Ascending aorta (tissue), 2 donors: ENCODE measurements around the gene CNTNAP2. TPM values are rescaled to one million over a fixed set of nuclear protein-coding genes. Genes with fewer than 3 reads are reported as not detected.
"Not testable (repeated sequence)": the region's sequence is repeated elsewhere in the genome, so short reads cannot be mapped to it uniquely, and the experiment has no call there.

Source experiments
- DNase-seq, 2 donors: peaks; one replicate each; pipeline ENCODE4 v3.0.0-alpha.2; 2019; ENCODE audit warnings: low spot score in 2 of 2
- H3K27ac ChIP-seq, 2 donors: fragments of 200-600 bp; sonication (generic); one replicate each; pipeline ENCODE4 v1.5.1; 2016 to 2017; ENCODE audit warnings: mild to moderate bottlenecking in 1 of 2
- H3K27me3 ChIP-seq: fragments of 200-600 bp; sonication (generic); one replicate; pipeline ENCODE4 v1.5.1; 2017
- H3K36me3 ChIP-seq, 2 donors: fragments of 200-600 bp; sonication (generic); one replicate each; pipeline ENCODE4 v1.5.1; 2016
- H3K4me1 ChIP-seq, 2 donors: fragments of 200-600 bp; sonication (generic); one replicate each; pipeline ENCODE4 v1.5.1; 2016 to 2017; ENCODE audit warnings: mild to moderate bottlenecking in 1 of 2
- H3K4me3 ChIP-seq, 2 donors: fragments of 200-600 bp; sonication (generic); one replicate each; pipeline ENCODE4 v1.5.1; 2016 to 2017; ENCODE audit warnings: mild to moderate bottlenecking in 1 of 2
- H3K9me3 ChIP-seq, 2 donors: fragments of 200-600 bp; sonication (generic); one replicate each; pipeline ENCODE4 v1.5.1; 2016
- intact Hi-C: fragments of 100-400 bp; cut with DNase I; formaldehyde crosslinking; loops from one replicate; pipeline ENCODE4 v1.15.1; 2023
- total RNA-seq: library from RNA; depleted of rRNA; stranded (reverse); fragments of >200 nt; gene quantifications from one replicate; pipeline ENCODE4 v1.1.0, GENCODE V29; 2016
- TF ChIP-seq, protein P1 (sequence below), 3 experiments: fragments of 200-600 bp in 2 of 3; fragments of 450-650 bp in 1 of 3; sonication (generic) in 2 of 3; IDR thresholded peaks; one replicate each; pipeline ENCODE4 v1.5.1; 2016 to 2019; ENCODE audit warnings: antibody characterized with exemption in 3 of 3, mild to moderate bottlenecking in 1 of 3, moderate library complexity in 1 of 3

CNTNAP2 gene
- total RNA-seq, 1 donor from 2014 or later: not detected

DNA sequence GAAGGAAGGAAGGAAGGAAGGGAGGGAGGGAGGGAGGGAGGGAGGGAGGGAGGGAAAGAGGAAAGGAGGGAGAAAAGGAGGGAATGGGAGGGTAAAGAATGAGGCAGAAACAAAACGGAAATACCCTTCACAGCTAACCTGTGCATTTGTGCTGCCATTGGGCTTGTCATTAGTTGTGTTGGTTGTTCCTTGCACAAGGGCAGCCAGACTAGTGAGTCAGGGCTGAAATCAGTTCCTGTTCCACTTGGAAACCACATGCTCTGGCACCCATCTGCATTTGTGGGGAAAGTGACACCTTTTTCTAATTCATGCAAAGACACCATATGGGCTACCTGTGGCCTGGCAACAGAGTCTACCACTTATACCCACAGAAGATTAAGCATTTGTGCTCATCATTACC lies 1469.9 kb downstream of the CNTNAP2 start:
- H3K27me3 ChIP-seq: no peaks in the 10 kb centered on the region
- intact Hi-C loops: no loop called here
- no peak overlapping the region for H3K4me3 ChIP-seq
- no peaks in the 10 kb centered on the region for H3K4me1 ChIP-seq
- no peaks in the 10 kb centered on the region for H3K36me3 ChIP-seq
- no peaks in the 10 kb centered on the region for H3K9me3 ChIP-seq
- no peak overlapping the region for H3K27ac ChIP-seq
- DNase-seq: no peak
- TF ChIP-seq, protein P1, sequence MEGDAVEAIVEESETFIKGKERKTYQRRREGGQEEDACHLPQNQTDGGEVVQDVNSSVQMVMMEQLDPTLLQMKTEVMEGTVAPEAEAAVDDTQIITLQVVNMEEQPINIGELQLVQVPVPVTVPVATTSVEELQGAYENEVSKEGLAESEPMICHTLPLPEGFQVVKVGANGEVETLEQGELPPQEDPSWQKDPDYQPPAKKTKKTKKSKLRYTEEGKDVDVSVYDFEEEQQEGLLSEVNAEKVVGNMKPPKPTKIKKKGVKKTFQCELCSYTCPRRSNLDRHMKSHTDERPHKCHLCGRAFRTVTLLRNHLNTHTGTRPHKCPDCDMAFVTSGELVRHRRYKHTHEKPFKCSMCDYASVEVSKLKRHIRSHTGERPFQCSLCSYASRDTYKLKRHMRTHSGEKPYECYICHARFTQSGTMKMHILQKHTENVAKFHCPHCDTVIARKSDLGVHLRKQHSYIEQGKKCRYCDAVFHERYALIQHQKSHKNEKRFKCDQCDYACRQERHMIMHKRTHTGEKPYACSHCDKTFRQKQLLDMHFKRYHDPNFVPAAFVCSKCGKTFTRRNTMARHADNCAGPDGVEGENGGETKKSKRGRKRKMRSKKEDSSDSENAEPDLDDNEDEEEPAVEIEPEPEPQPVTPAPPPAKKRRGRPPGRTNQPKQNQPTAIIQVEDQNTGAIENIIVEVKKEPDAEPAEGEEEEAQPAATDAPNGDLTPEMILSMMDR (IDR thresholded peaks at IDR 0.05): no peak

DNA sequence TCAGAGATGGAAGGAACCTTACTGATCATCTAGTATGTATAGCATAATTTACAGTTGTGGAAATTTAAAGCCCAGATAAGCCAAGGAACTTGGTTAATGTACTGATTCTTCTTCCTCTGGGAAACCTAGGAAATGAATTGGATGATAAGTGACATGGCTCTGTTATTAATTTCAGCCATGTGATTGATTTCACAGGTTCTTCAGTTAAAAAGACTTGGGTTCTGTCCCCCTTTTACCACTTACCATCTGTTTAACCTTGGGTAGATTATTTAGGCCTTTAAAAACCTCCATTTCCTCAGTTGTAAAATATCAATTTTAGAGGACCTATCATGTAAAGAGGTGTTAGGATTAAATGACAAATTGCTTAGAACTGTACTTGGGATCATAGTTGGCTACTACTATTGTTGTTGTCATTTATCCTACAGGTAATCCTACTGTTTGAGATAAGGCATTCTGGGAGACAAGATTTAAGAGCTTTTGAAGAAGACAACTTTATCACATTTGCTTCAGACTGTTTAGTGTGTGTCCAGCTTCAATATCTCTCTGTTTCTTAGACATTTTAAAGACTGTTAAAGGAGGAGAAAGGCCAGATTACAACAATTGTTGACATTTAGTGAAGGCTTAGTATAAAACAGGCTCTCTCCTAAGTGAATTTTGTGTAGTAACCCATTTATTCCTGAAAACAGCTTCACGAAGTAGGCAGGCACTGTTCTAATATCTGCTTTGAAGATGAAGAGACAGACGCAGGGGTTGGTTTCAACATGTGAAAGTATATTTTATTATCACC lies 1476.9 kb downstream of the CNTNAP2 start:
- Histone ChIP-seq H3K27ac (no peak overlapping the region), H3K27me3 (no peaks in the 10 kb centered on the region), H3K4me3 (no peak overlapping the region), H3K4me1 (no peaks in the 10 kb centered on the region), H3K9me3 (no peaks in the 10 kb centered on the region), H3K36me3 (no peaks in the 10 kb centered on the region)
- DNase-seq: no peak
- intact Hi-C loops: no loop called here
- TF ChIP-seq, protein P1 (IDR thresholded peaks at IDR 0.05): no peak

DNA sequence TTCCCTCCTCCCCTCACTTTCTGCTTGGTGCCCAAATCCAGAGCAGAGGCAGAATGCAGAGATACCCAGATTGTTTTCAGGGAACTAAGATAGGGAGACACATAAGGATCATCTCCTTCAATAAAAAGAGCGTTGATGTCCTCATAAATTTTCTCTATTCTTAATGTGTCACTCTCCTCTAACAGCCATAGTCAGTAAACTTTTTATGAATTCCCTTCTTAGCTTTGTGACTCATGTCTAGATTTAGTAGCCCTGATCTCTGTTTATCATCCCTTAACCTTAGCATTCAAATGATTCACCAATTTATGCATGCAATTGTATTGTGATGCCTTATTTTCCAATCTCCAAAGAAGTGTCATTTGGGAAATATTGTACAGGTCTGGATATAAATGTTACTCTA lies 1478.4 kb downstream of the CNTNAP2 start:
- H3K9me3 ChIP-seq: no peaks in the 10 kb centered on the region
- intact Hi-C loops: no loop called here
- no peaks in the 10 kb centered on the region for H3K4me1 ChIP-seq
- TF ChIP-seq, protein P1 (IDR thresholded peaks at IDR 0.05): no peak
- no peaks in the 10 kb centered on the region for H3K27me3 ChIP-seq
- no peak for DNase-seq
- H3K4me3 ChIP-seq: no peak overlapping the region
- no peaks in the 10 kb centered on the region for H3K36me3 ChIP-seq
- H3K27ac ChIP-seq: no peak overlapping the region

DNA sequence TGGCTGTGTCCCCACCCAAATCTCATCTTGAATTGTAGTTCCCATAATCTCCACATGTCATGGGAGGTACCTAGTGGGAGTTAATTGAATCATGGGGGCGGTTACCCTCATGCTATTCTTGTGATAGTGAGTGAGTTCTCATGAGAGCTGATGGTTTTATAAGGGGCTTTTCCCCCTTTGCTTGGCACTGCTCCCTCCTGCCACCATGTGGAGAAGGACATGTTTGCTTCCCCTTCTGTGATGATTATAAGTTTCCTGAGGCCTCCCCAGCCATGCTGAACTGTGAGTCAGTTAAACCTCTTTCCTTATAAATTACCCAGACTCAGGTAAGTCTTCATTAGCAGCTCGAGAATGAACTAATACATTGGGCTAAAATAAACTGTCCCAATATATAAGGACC lies 1482.1 kb downstream of the CNTNAP2 start:
- H3K4me1 ChIP-seq, H3K27me3 ChIP-seq, H3K4me3 ChIP-seq, H3K36me3 ChIP-seq, DNase-seq, H3K27ac ChIP-seq, intact Hi-C loops, H3K9me3 ChIP-seq: not testable (repeated sequence)

DNA sequence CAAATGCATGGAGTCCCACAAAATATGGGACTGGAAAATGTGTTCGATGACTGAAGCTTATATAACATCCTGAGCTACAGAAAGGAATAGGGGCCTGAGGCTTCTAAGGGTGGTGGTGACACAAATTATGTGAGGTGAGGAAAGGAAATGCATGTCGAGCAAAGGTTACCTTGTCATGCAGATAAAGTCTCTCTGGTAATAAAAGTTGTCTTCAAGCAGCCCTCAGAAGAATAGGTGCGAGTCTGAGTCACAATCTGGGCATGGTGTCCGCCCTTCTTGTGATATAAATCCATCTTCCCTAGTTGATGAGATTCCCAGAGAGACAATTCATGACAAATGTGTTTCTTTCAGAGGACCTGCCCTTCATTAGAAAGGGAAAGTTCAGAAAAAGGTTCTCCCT lies 1488.7 kb downstream of the CNTNAP2 start:
- H3K27ac ChIP-seq: no peak overlapping the region

DNA sequence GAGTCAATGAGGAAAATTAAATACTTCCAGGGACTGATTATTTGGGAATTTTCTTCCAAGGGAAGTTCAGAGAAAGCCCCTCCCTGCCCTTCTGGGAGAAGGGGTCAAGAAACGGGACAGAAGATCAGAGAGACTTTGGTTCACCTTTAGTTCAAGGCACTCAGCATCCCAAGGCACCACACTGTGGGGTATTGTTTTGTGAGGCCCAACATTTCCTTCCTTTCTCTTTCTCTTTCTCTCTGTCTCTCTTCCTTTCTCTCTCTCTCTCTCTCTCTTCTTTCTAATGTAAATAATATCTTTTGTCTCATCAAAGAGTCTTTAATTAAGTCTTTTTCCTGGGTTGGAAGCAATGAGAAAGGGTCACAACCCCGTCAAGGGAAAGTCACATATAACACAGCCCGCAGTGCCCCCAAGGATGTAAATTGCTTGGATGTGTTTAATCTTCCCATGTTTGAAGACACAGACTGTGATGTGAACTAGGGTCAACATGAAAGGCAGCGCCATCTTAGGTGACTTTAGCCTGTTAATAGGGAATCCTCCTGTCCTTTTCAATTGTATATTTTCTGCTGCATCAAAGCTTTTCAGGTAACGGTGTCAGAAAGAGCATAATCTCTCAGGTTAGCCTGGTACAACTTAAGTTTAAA lies 1490.7 kb downstream of the CNTNAP2 start:
- H3K4me1 ChIP-seq: no peaks in the 10 kb centered on the region
- no peaks in the 10 kb centered on the region for H3K27me3 ChIP-seq
- no peaks in the 10 kb centered on the region for H3K36me3 ChIP-seq
- no peak for DNase-seq
- no peak overlapping the region for H3K4me3 ChIP-seq
- intact Hi-C loops: no loop called here
- TF ChIP-seq, protein P1 (IDR thresholded peaks at IDR 0.05): no peak
- no peaks in the 10 kb centered on the region for H3K9me3 ChIP-seq
- H3K27ac ChIP-seq: no peak overlapping the region

More for the DNA sequence above, 1488.7 kb downstream of the CNTNAP2 start:
- Histone ChIP-seq H3K27me3 (no peaks in the 10 kb centered on the region), H3K4me1 (no peaks in the 10 kb centered on the region), H3K36me3 (no peaks in the 10 kb centered on the region), H3K9me3 (no peaks in the 10 kb centered on the region), H3K4me3 (no peak overlapping the region)
- TF ChIP-seq, protein P1 (IDR thresholded peaks at IDR 0.05): no peak
- DNase-seq: no peak
- intact Hi-C loops: no loop called here
